Osteoblast (primary cell): Measurements from ENCODE around the gene KLHDC4. TPM values are rescaled to one million over a fixed set of nuclear protein-coding genes. Genes with fewer than 3 reads are reported as not detected.
"Not testable (repeated sequence)": the region's sequence is repeated elsewhere in the genome, so short reads cannot be mapped to it uniquely, and the experiment has no call there.

Experiments
- DNase-seq: peaks from one replicate; pipeline ENCODE4 v3.0.0; 2011; ENCODE audit warnings: low spot score, mixed read lengths; ENCODE audit not compliant: insufficient read length; ENCODE audit errors: missing footprints
- H2AFZ ChIP-seq: 2 replicates; pipeline ENCODE4 v1.6.0; 2011; ENCODE audit warnings: mild to moderate bottlenecking, low read length
- H3K27ac ChIP-seq: 2 replicates; pipeline ENCODE4 v1.5.1; 2011; ENCODE audit warnings: mild to moderate bottlenecking, low read depth, low read length, moderate library complexity
- H3K27me3 ChIP-seq: 2 replicates; pipeline ENCODE4 v1.6.0; 2012; ENCODE audit warnings: mild to moderate bottlenecking, control low read depth, inconsistent platforms, low read length, moderate library complexity; ENCODE audit not compliant: insufficient read depth
- H3K36me3 ChIP-seq: 2 replicates; pipeline ENCODE4 v1.5.1; 2011; ENCODE audit warnings: mild to moderate bottlenecking, low read length, control low read depth, moderate library complexity; ENCODE audit not compliant: insufficient read depth
- H3K4me1 ChIP-seq: 2 replicates; pipeline ENCODE4 v1.5.1; 2011; ENCODE audit warnings: mild to moderate bottlenecking, low read length, control low read depth, moderate library complexity; ENCODE audit not compliant: insufficient read depth
- H3K4me2 ChIP-seq: 2 replicates; pipeline ENCODE4 v1.6.0; 2011; ENCODE audit warnings: mild to moderate bottlenecking, low read length; ENCODE audit not compliant: insufficient read depth
- H3K4me3 ChIP-seq: fragments of 200-600 bp; sonication (generic); 3 replicates; pipeline ENCODE4 v1.5.1; 2012; ENCODE audit warnings: mild to moderate bottlenecking, low read length, inconsistent platforms; ENCODE audit not compliant: insufficient read depth
- H3K79me2 ChIP-seq: 2 replicates; pipeline ENCODE4 v1.6.0; 2012; ENCODE audit warnings: mild to moderate bottlenecking, low read length, control low read depth, inconsistent platforms; ENCODE audit not compliant: insufficient read depth
- H3K9me3 ChIP-seq: 2 replicates; pipeline ENCODE4 v1.5.1; 2011; ENCODE audit warnings: low read depth, low read length, control low read depth
- H4K20me1 ChIP-seq: 2 replicates; pipeline ENCODE4 v1.6.0; 2012; ENCODE audit warnings: mild to moderate bottlenecking, low read length, control low read depth; ENCODE audit not compliant: insufficient read depth
- CTCF ChIP-seq: IDR thresholded peaks from 2 replicates; pipeline ENCODE4 v1.5.1; 2011; ENCODE audit warnings: mild to moderate bottlenecking, low read depth, low read length, moderate library complexity; ENCODE audit errors: extremely low read depth
- total RNA-seq: library from RNA; depleted of rRNA; stranded (reverse); fragments of >200 nt; gene quantifications from 2 replicates; pipeline ENCODE4 v1.2.3, GENCODE V29; 2012

The KLHDC4 gene
- total RNA-seq, 1 donor, result 22.1 TPM

GRCh38 chr16:87790292-87791100 lies 24.7 kb upstream of the KLHDC4 start:
- TF ChIP-seq CTCF, result no peak
- peak; percentile 91 for DNase-seq
- Histone ChIP-seq H3K4me1 (peaks cover 33% of the 10 kb centered on the region), H4K20me1 (no peaks in the 10 kb centered on the region), H3K4me3 (peak overlapping the region; percentile 32), H3K9me3 (no peaks in the 10 kb centered on the region), H3K4me2 (peak overlapping the region; percentile 63), H2AFZ (peak overlapping the region; percentile 0), H3K27me3 (no peaks in the 10 kb centered on the region), H3K36me3 (no peaks in the 10 kb centered on the region), H3K27ac (peak overlapping the region; percentile 97), H3K79me2 (no peaks in the 10 kb centered on the region)

GRCh38 chr16:87789437-87790291 lies 23.9 kb upstream of the KLHDC4 start:
- Histone ChIP-seq H2AFZ (no peak overlapping the region), H3K4me1 (peaks cover 39% of the 10 kb centered on the region), H3K27me3 (no peaks in the 10 kb centered on the region), H3K27ac (peak overlapping the region; percentile 97), H3K9me3 (no peaks in the 10 kb centered on the region), H3K36me3 (no peaks in the 10 kb centered on the region), H3K4me2 (peak overlapping the region; percentile 6), H3K79me2 (no peaks in the 10 kb centered on the region), H3K4me3 (no peak overlapping the region), H4K20me1 (no peaks in the 10 kb centered on the region)
- peak; percentile 97 for DNase-seq
- no peak for TF ChIP-seq CTCF

- not testable (repeated sequence) for H3K9me3 ChIP-seq, DNase-seq, H3K36me3 ChIP-seq, H2AFZ ChIP-seq, H3K4me2 ChIP-seq, H3K79me2 ChIP-seq, H3K27me3 ChIP-seq, H3K4me3 ChIP-seq, H4K20me1 ChIP-seq
- Histone ChIP-seq H3K27ac (peak overlapping the region; percentile 97), H3K4me1 (peaks cover 36% of the 10 kb centered on the region)
These were observed 23.1 kb upstream of the KLHDC4 start for GRCh38 chr16:87788730-87789436.

GRCh38 chr16:87787451-87788091 lies 21.8 kb upstream of the KLHDC4 start:
- not testable (repeated sequence) for H3K9me3 ChIP-seq, DNase-seq, H3K36me3 ChIP-seq, H2AFZ ChIP-seq, H3K79me2 ChIP-seq, H3K27me3 ChIP-seq, H3K4me3 ChIP-seq, H3K4me2 ChIP-seq, H4K20me1 ChIP-seq
- Histone ChIP-seq H3K4me1 (peaks cover 33% of the 10 kb centered on the region), H3K27ac (peak overlapping the region; percentile 97)
